ENCODE data around the gene FOXL2.
A peak's percentile ranks its signal among the peaks of the same experiment; 100 is the strongest.

Gene FOXL2

GRCh38 chr3:138936741-138937689, 9.9 kb downstream of the FOXL2 start:
- FAIRE-seq (no peak), DNase-seq (ENCODE audit: insufficient read length, low spot score) (no peak)
- TF ChIP-seq CTCF (IDR thresholded peaks at IDR 0.05; ENCODE audit: insufficient read depth, missing control alignments): no peak

- DNase-seq (ENCODE audit: insufficient read length, low spot score) (peak; percentile 93), FAIRE-seq (no peak)
- peak; percentile 74 for TF ChIP-seq CTCF (IDR thresholded peaks at IDR 0.05; ENCODE audit: insufficient read depth, missing control alignments)
Observed at GRCh38 chr3:138935863-138936740, 10.8 kb downstream of the FOXL2 start.

- no peak for TF ChIP-seq CTCF (IDR thresholded peaks at IDR 0.05; ENCODE audit: insufficient read depth, missing control alignments)
- FAIRE-seq (no peak), DNase-seq (ENCODE audit: insufficient read length, low spot score) (no peak)
Observed at GRCh38 chr3:138935505-138935862, 11.5 kb downstream of the FOXL2 start.

GRCh38 chr3:138933981-138934691, 12.8 kb downstream of the FOXL2 start:
- FAIRE-seq: no peak
- TF ChIP-seq CTCF (IDR thresholded peaks at IDR 0.05; ENCODE audit: insufficient read depth, missing control alignments): no peak
- no peak for DNase-seq (ENCODE audit: insufficient read length, low spot score)

GRCh38 chr3:138933068-138933668, 13.8 kb downstream of the FOXL2 start:
- no peak for DNase-seq (ENCODE audit: insufficient read length, low spot score)
- FAIRE-seq: no peak
- no peak for TF ChIP-seq CTCF (IDR thresholded peaks at IDR 0.05; ENCODE audit: insufficient read depth, missing control alignments)

- no peak for DNase-seq (ENCODE audit: insufficient read length, low spot score)
- no peak for FAIRE-seq
- no peak for TF ChIP-seq CTCF (IDR thresholded peaks at IDR 0.05; ENCODE audit: insufficient read depth, missing control alignments)
Observed at GRCh38 chr3:138928727-138929372, 18.1 kb downstream of the FOXL2 start.
